ENCODE measurements around the gene CUL4B.

DNA sequence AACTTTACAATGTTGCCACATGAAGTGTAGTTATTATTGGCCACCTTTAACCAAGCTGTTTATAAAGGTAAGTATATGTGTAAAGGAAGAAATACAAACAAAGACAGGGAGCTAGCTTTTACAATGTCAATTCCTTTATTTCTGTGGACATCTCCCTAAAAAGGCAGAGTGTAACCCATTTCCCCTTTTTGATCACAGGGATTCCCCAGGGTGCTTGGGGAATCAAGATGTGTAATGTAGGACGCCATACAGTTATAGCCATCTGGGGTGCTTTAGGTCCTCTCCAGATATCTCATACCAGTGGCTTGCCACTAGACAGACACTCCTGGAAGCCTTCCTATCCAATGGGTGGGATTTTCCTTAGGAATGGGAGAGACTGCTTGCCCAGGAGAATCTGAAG lies 4.2 kb upstream of the CUL4B start:
- TF ChIP-seq, protein P1, sequence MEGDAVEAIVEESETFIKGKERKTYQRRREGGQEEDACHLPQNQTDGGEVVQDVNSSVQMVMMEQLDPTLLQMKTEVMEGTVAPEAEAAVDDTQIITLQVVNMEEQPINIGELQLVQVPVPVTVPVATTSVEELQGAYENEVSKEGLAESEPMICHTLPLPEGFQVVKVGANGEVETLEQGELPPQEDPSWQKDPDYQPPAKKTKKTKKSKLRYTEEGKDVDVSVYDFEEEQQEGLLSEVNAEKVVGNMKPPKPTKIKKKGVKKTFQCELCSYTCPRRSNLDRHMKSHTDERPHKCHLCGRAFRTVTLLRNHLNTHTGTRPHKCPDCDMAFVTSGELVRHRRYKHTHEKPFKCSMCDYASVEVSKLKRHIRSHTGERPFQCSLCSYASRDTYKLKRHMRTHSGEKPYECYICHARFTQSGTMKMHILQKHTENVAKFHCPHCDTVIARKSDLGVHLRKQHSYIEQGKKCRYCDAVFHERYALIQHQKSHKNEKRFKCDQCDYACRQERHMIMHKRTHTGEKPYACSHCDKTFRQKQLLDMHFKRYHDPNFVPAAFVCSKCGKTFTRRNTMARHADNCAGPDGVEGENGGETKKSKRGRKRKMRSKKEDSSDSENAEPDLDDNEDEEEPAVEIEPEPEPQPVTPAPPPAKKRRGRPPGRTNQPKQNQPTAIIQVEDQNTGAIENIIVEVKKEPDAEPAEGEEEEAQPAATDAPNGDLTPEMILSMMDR (tag by site-specific recombination; IDR thresholded peaks at IDR 0.05), result no peak
- TF ChIP-seq ZNF175 (tag by site-specific recombination; IDR thresholded peaks at IDR 0.05) (no peak), ZNF146 (tag by site-specific recombination; IDR thresholded peaks at IDR 0.05) (no peak), ZNF274 (IDR thresholded peaks at IDR 0.05; ENCODE audit: low read length) (no peak), ZNF274 (tag by site-specific recombination; IDR thresholded peaks at IDR 0.05; ENCODE audit: borderline replicate concordance) (no peak), ZNF473 (tag by site-specific recombination; IDR thresholded peaks at IDR 0.05) (no peak), YY1 (tag by site-specific recombination; IDR thresholded peaks at IDR 0.05) (no peak), ZNF548 (tag by site-specific recombination; IDR thresholded peaks at IDR 0.05) (no peak), ZNF747 (tag by site-specific recombination; IDR thresholded peaks at IDR 0.05) (no peak), ZNF433 (tag by site-specific recombination; IDR thresholded peaks at IDR 0.05; ENCODE audit: low read depth) (no peak), ZNF423 (tag by site-specific recombination; IDR thresholded peaks at IDR 0.05) (no peak)
- TF ChIP-seq, protein P2, sequence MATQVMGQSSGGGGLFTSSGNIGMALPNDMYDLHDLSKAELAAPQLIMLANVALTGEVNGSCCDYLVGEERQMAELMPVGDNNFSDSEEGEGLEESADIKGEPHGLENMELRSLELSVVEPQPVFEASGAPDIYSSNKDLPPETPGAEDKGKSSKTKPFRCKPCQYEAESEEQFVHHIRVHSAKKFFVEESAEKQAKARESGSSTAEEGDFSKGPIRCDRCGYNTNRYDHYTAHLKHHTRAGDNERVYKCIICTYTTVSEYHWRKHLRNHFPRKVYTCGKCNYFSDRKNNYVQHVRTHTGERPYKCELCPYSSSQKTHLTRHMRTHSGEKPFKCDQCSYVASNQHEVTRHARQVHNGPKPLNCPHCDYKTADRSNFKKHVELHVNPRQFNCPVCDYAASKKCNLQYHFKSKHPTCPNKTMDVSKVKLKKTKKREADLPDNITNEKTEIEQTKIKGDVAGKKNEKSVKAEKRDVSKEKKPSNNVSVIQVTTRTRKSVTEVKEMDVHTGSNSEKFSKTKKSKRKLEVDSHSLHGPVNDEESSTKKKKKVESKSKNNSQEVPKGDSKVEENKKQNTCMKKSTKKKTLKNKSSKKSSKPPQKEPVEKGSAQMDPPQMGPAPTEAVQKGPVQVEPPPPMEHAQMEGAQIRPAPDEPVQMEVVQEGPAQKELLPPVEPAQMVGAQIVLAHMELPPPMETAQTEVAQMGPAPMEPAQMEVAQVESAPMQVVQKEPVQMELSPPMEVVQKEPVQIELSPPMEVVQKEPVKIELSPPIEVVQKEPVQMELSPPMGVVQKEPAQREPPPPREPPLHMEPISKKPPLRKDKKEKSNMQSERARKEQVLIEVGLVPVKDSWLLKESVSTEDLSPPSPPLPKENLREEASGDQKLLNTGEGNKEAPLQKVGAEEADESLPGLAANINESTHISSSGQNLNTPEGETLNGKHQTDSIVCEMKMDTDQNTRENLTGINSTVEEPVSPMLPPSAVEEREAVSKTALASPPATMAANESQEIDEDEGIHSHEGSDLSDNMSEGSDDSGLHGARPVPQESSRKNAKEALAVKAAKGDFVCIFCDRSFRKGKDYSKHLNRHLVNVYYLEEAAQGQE (tag by site-specific recombination; IDR thresholded peaks at IDR 0.05), result no peak

All from HEK293 (cell line).